Osteoblast (primary cell): ENCODE data around the gene FAM110A. TPM values are rescaled to one million over a fixed set of nuclear protein-coding genes. Genes with fewer than 3 reads are reported as not detected.

Experiments used
- DNase-seq: peaks from one replicate; pipeline ENCODE4 v3.0.0; 2011; ENCODE audit warnings: low spot score, mixed read lengths; ENCODE audit not compliant: insufficient read length; ENCODE audit errors: missing footprints
- H2AFZ ChIP-seq: 2 replicates; pipeline ENCODE4 v1.6.0; 2011; ENCODE audit warnings: mild to moderate bottlenecking, low read length
- H3K27ac ChIP-seq: 2 replicates; pipeline ENCODE4 v1.5.1; 2011; ENCODE audit warnings: mild to moderate bottlenecking, low read depth, low read length, moderate library complexity
- H3K27me3 ChIP-seq: 2 replicates; pipeline ENCODE4 v1.6.0; 2012; ENCODE audit warnings: mild to moderate bottlenecking, control low read depth, inconsistent platforms, low read length, moderate library complexity; ENCODE audit not compliant: insufficient read depth
- H3K36me3 ChIP-seq: 2 replicates; pipeline ENCODE4 v1.5.1; 2011; ENCODE audit warnings: mild to moderate bottlenecking, low read length, control low read depth, moderate library complexity; ENCODE audit not compliant: insufficient read depth
- H3K4me1 ChIP-seq: 2 replicates; pipeline ENCODE4 v1.5.1; 2011; ENCODE audit warnings: mild to moderate bottlenecking, low read length, control low read depth, moderate library complexity; ENCODE audit not compliant: insufficient read depth
- H3K4me2 ChIP-seq: 2 replicates; pipeline ENCODE4 v1.6.0; 2011; ENCODE audit warnings: mild to moderate bottlenecking, low read length; ENCODE audit not compliant: insufficient read depth
- H3K4me3 ChIP-seq: fragments of 200-600 bp; sonication (generic); 3 replicates; pipeline ENCODE4 v1.5.1; 2012; ENCODE audit warnings: mild to moderate bottlenecking, low read length, inconsistent platforms; ENCODE audit not compliant: insufficient read depth
- H3K79me2 ChIP-seq: 2 replicates; pipeline ENCODE4 v1.6.0; 2012; ENCODE audit warnings: mild to moderate bottlenecking, low read length, control low read depth, inconsistent platforms; ENCODE audit not compliant: insufficient read depth
- H3K9me3 ChIP-seq: 2 replicates; pipeline ENCODE4 v1.5.1; 2011; ENCODE audit warnings: low read depth, low read length, control low read depth
- H4K20me1 ChIP-seq: 2 replicates; pipeline ENCODE4 v1.6.0; 2012; ENCODE audit warnings: mild to moderate bottlenecking, low read length, control low read depth; ENCODE audit not compliant: insufficient read depth
- CTCF ChIP-seq: IDR thresholded peaks from 2 replicates; pipeline ENCODE4 v1.5.1; 2011; ENCODE audit warnings: mild to moderate bottlenecking, low read depth, low read length, moderate library complexity; ENCODE audit errors: extremely low read depth
- total RNA-seq: library from RNA; depleted of rRNA; stranded (reverse); fragments of >200 nt; gene quantifications from 2 replicates; pipeline ENCODE4 v1.2.3, GENCODE V29; 2012

The FAM110A gene
- total RNA-seq, 1 donor, result 9.8 TPM

- Histone ChIP-seq H3K4me2 (peak overlapping the region; percentile 32), H3K9me3 (no peaks in the 10 kb centered on the region), H3K27ac (no peak overlapping the region), H4K20me1 (peaks cover 9% of the 10 kb centered on the region), H3K27me3 (no peaks in the 10 kb centered on the region), H3K36me3 (no peaks in the 10 kb centered on the region), H3K4me1 (no peaks in the 10 kb centered on the region), H3K79me2 (peaks cover 69% of the 10 kb centered on the region), H2AFZ (no peak overlapping the region), H3K4me3 (peak overlapping the region; percentile 60)
- TF ChIP-seq CTCF, result no peak
- DNase-seq, result no peak
These were observed 7.5 kb downstream of the FAM110A start for GRCh38 chr20:840858-841567.

- Histone ChIP-seq H3K4me3 (peak overlapping the region; percentile 60), H3K4me2 (peak overlapping the region; percentile 32), H3K4me1 (no peaks in the 10 kb centered on the region), H2AFZ (no peak overlapping the region), H3K27ac (no peak overlapping the region), H3K36me3 (no peaks in the 10 kb centered on the region), H4K20me1 (peaks cover 9% of the 10 kb centered on the region), H3K79me2 (peaks cover 68% of the 10 kb centered on the region), H3K27me3 (no peaks in the 10 kb centered on the region), H3K9me3 (no peaks in the 10 kb centered on the region)
- no peak for DNase-seq
- TF ChIP-seq CTCF, result no peak
These were observed 8.3 kb downstream of the FAM110A start for GRCh38 chr20:841568-842546.

GRCh38 chr20:842547-842940 lies 9.0 kb downstream of the FAM110A start:
- Histone ChIP-seq H3K4me2 (no peak overlapping the region), H3K4me1 (no peaks in the 10 kb centered on the region), H3K4me3 (no peak overlapping the region), H3K27me3 (no peaks in the 10 kb centered on the region), H3K27ac (no peak overlapping the region), H2AFZ (no peak overlapping the region), H3K36me3 (no peaks in the 10 kb centered on the region), H3K79me2 (peaks cover 67% of the 10 kb centered on the region), H3K9me3 (no peaks in the 10 kb centered on the region), H4K20me1 (peaks cover 9% of the 10 kb centered on the region)
- TF ChIP-seq CTCF, result no peak
- no peak for DNase-seq

GRCh38 chr20:843912-844311 lies 10.4 kb downstream of the FAM110A start:
- DNase-seq, result no peak
- Histone ChIP-seq H3K4me2 (no peak overlapping the region), H4K20me1 (peaks cover 9% of the 10 kb centered on the region), H3K36me3 (no peaks in the 10 kb centered on the region), H3K27ac (no peak overlapping the region), H3K4me1 (no peaks in the 10 kb centered on the region), H2AFZ (peak overlapping the region; percentile 41), H3K27me3 (no peaks in the 10 kb centered on the region), H3K79me2 (peaks cover 54% of the 10 kb centered on the region), H3K9me3 (no peaks in the 10 kb centered on the region), H3K4me3 (no peak overlapping the region)
- no peak for TF ChIP-seq CTCF
